ENCODE data around the gene ZMYND19. TPM values are rescaled to one million over a fixed set of nuclear protein-coding genes. Genes with fewer than 3 reads are reported as not detected.

ZMYND19 gene
- total RNA-seq, 1 donor from 2014 or later, result 34.4 TPM

GRCh38 chr9:137583957-137584356 lies 6.4 kb downstream of the ZMYND19 start:
- Histone ChIP-seq H3K4me3 (no peak overlapping the region), H4K20me1 (ENCODE audit: low read depth) (peaks cover 50% of the 10 kb centered on the region), H3K79me2 (ENCODE audit: low read depth) (peaks cover 14% of the 10 kb centered on the region), H3K4me2 (no peak overlapping the region), H2AFZ (replicated peaks) (no peak overlapping the region), H3K36me3 (no peaks in the 10 kb centered on the region), H3F3A (ENCODE audit: low read depth) (peaks cover 14% of the 10 kb centered on the region), H3K27me3 (no peaks in the 10 kb centered on the region), H3K27ac (no peak overlapping the region), H3K9me3 (ENCODE audit: low read depth) (no peaks in the 10 kb centered on the region), H3K9ac (no peak overlapping the region), H3K4me1 (peaks cover 6% of the 10 kb centered on the region)
- H3K27me3 Mint-ChIP-seq (ENCODE audit: insufficient read depth, low read depth), result peaks cover 7% of the 10 kb centered on the region
- no peak for DNase-seq (ENCODE audit: low spot score)
- no peak overlapping the region for H3K4me3 Mint-ChIP-seq
- peaks cover 17% of the 10 kb centered on the region for H3K4me1 Mint-ChIP-seq
- TF ChIP-seq EZH2 (IDR thresholded peaks at IDR 0.05) (no peak), EZH2phosphoT487 (IDR thresholded peaks at IDR 0.05) (no peak)
- TF ChIP-seq, protein P1, sequence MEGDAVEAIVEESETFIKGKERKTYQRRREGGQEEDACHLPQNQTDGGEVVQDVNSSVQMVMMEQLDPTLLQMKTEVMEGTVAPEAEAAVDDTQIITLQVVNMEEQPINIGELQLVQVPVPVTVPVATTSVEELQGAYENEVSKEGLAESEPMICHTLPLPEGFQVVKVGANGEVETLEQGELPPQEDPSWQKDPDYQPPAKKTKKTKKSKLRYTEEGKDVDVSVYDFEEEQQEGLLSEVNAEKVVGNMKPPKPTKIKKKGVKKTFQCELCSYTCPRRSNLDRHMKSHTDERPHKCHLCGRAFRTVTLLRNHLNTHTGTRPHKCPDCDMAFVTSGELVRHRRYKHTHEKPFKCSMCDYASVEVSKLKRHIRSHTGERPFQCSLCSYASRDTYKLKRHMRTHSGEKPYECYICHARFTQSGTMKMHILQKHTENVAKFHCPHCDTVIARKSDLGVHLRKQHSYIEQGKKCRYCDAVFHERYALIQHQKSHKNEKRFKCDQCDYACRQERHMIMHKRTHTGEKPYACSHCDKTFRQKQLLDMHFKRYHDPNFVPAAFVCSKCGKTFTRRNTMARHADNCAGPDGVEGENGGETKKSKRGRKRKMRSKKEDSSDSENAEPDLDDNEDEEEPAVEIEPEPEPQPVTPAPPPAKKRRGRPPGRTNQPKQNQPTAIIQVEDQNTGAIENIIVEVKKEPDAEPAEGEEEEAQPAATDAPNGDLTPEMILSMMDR (IDR thresholded peaks at IDR 0.05), result no peak
- no peak overlapping the region for H3K27ac Mint-ChIP-seq
- no peaks in the 10 kb centered on the region for H3K9me3 Mint-ChIP-seq
- H3K36me3 Mint-ChIP-seq, result peaks cover 27% of the 10 kb centered on the region

- Mint-ChIP-seq H3K36me3 (peaks cover 27% of the 10 kb centered on the region), H3K27me3 (ENCODE audit: insufficient read depth, low read depth) (peaks cover 7% of the 10 kb centered on the region), H3K4me3 (no peak overlapping the region), H3K9me3 (no peaks in the 10 kb centered on the region), H3K4me1 (peaks cover 12% of the 10 kb centered on the region), H3K27ac (no peak overlapping the region)
- peaks cover 44% of the 10 kb centered on the region for H4K20me1 ChIP-seq (ENCODE audit: low read depth)
- H3K4me2 ChIP-seq, result no peak overlapping the region
- H3K9ac ChIP-seq, result no peak overlapping the region
- DNase-seq (ENCODE audit: low spot score), result no peak
- peaks cover 10% of the 10 kb centered on the region for H3K79me2 ChIP-seq (ENCODE audit: low read depth)
- peaks cover 5% of the 10 kb centered on the region for H3K4me1 ChIP-seq
- H2AFZ ChIP-seq (replicated peaks), result no peak overlapping the region
- no peak overlapping the region for H3K27ac ChIP-seq
- H3K27me3 ChIP-seq, result no peaks in the 10 kb centered on the region
- H3K9me3 ChIP-seq (ENCODE audit: low read depth), result no peaks in the 10 kb centered on the region
- H3F3A ChIP-seq (ENCODE audit: low read depth), result peaks cover 15% of the 10 kb centered on the region
- no peaks in the 10 kb centered on the region for H3K36me3 ChIP-seq
- no peak overlapping the region for H3K4me3 ChIP-seq
- TF ChIP-seq EZH2phosphoT487 (IDR thresholded peaks at IDR 0.05) (no peak), EZH2 (IDR thresholded peaks at IDR 0.05) (no peak)
- TF ChIP-seq, protein P1 (IDR thresholded peaks at IDR 0.05), result no peak
Observed at GRCh38 chr9:137583347-137583746, 7.0 kb downstream of the ZMYND19 start.

GRCh38 chr9:137582286-137582860 lies 7.9 kb downstream of the ZMYND19 start:
- peaks cover 15% of the 10 kb centered on the region for H3F3A ChIP-seq (ENCODE audit: low read depth)
- H3K4me3 ChIP-seq, result no peak overlapping the region
- peaks cover 11% of the 10 kb centered on the region for H3K4me1 ChIP-seq
- Mint-ChIP-seq H3K9me3 (no peaks in the 10 kb centered on the region), H3K4me1 (peaks cover 12% of the 10 kb centered on the region), H3K27ac (no peak overlapping the region), H3K4me3 (no peak overlapping the region), H3K27me3 (ENCODE audit: insufficient read depth, low read depth) (peaks cover 10% of the 10 kb centered on the region), H3K36me3 (peaks cover 21% of the 10 kb centered on the region)
- H3K79me2 ChIP-seq (ENCODE audit: low read depth), result peaks cover 12% of the 10 kb centered on the region
- H3K36me3 ChIP-seq, result no peaks in the 10 kb centered on the region
- TF ChIP-seq EZH2phosphoT487 (IDR thresholded peaks at IDR 0.05), result no peak
- TF ChIP-seq, protein P1 (IDR thresholded peaks at IDR 0.05), result peak; percentile 61
- TF ChIP-seq EZH2 (IDR thresholded peaks at IDR 0.05), result no peak
- H3K9me3 ChIP-seq (ENCODE audit: low read depth), result no peaks in the 10 kb centered on the region
- H3K4me2 ChIP-seq, result no peak overlapping the region
- no peak overlapping the region for H3K9ac ChIP-seq
- DNase-seq (ENCODE audit: low spot score), result peak; percentile 57
- H2AFZ ChIP-seq (replicated peaks), result no peak overlapping the region
- H4K20me1 ChIP-seq (ENCODE audit: low read depth), result peaks cover 45% of the 10 kb centered on the region
- no peak overlapping the region for H3K27ac ChIP-seq
- H3K27me3 ChIP-seq, result no peaks in the 10 kb centered on the region
